ENCODE results near the gene DEFB132. TPM values are rescaled to one million over a fixed set of nuclear protein-coding genes. Genes with fewer than 3 reads are reported as not detected.

The DEFB132 gene
- total and polyA plus RNA-seq, 2 of the 13 experiments (the other 11 are each of a cell fraction or from before 2014, with no cell fraction given), result not detected

DNA sequence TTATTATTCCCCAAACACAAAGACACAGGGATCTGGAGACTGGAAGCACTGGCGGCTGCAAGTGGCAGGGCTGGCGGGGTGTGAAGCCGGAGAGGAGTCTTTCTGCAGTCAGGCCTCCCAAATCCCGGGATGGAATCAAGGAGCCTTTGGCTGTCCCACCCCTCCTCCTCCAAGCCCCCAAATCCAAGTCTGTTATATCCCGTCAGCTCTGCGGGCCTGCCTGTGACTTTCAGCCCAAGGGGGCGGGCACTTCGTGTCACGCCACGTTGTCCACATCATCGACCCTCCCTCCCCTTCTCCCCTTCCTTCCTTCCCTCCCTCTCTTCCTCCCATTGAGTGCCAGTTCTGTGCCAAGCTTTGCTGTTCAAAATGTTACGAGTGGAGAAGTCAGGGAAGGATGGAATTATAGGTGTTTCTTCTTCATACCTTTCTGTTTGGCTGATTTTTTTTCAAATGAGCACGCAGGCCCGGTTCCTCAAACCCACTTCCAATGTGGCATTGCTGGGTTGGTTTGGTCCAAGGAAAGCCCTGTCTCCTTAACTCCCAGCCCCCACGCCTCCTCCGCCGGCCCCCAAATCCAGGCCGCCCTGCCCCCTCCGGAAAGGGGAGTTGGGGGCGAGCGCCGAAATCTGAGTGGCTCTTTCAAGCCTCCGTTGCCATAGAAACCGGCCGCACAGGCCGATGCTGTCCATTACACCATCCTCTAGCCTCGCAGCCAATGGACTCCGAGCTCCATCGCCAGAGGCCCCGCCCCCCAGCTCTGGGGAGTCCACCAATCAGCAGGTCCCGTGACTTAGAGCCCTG lies 52.5 kb downstream of the DEFB132 start (continued):
- TF ChIP-seq HMGXB3 (CRISPR knock-in tag; IDR thresholded peaks at IDR 0.05; ENCODE audit: borderline replicate concordance) (no peak; the same call in 1 of the 2 replicates), SOX6 (IDR thresholded peaks at IDR 0.05) (no peak), SOX6 (CRISPR knock-in tag; IDR thresholded peaks at IDR 0.05) (peak; percentile 77), PAX8 (CRISPR knock-in tag; IDR thresholded peaks at IDR 0.05; ENCODE audit: borderline replicate concordance) (0 out of 2 replicates have a peak, but pooled peaks have one; percentile 17), HOMEZ (CRISPR knock-in tag; IDR thresholded peaks at IDR 0.05; ENCODE audit: low read depth) (peak; percentile 88; the same call in 1 of the 2 replicates), THYN1 (CRISPR knock-in tag; IDR thresholded peaks at IDR 0.05; ENCODE audit: borderline replicate concordance, low read depth) (no peak), GPN1 (CRISPR knock-in tag; IDR thresholded peaks at IDR 0.05; ENCODE audit: borderline replicate concordance) (no peak), ZNF567 (CRISPR knock-in tag; IDR thresholded peaks at IDR 0.05; ENCODE audit: borderline replicate concordance) (no peak), TBX2 (CRISPR knock-in tag; IDR thresholded peaks at IDR 0.05; ENCODE audit: borderline replicate concordance) (peak; percentile 49; the same call in 1 of the 2 replicates), ZNF263 (CRISPR knock-in tag; IDR thresholded peaks at IDR 0.05) (peak; percentile 48), XBP1 (CRISPR knock-in tag; IDR thresholded peaks at IDR 0.05) (no peak), TP53 (CRISPR knock-in tag; conservative IDR thresholded peaks at IDR 0.05) (no peak), KDM5B (CRISPR knock-in tag; IDR thresholded peaks at IDR 0.05; ENCODE audit: borderline replicate concordance) (peak; percentile 96), MEF2D (CRISPR knock-in tag; IDR thresholded peaks at IDR 0.05) (peak; percentile 24), MED8 (CRISPR knock-in tag; IDR thresholded peaks at IDR 0.05; ENCODE audit: insufficient replicate concordance) (no peak), ZNF367 (CRISPR knock-in tag; IDR thresholded peaks at IDR 0.05; ENCODE audit: borderline replicate concordance) (no peak)

All from HepG2 (cell line).